Lung (tissue), 12 donors: ENCODE results near the gene CLK4. TPM values are rescaled to one million over a fixed set of nuclear protein-coding genes. Genes with fewer than 3 reads are reported as not detected.

Source experiments
- ATAC-seq: fragments of 200-7000 bp; cut with Tn5 transposase; one replicate; pipeline ENCODE4 v1.9.1; 2020; ENCODE audit warnings: moderate number of reproducible peaks; ENCODE audit not compliant: insufficient read depth, low FRiP score
- DNase-seq, 3 donors: peaks; one replicate each; pipeline ENCODE4 v3.0.0-alpha.2; 2013 to 2017
- H3K27ac ChIP-seq, 2 donors: one replicate each; pipeline ENCODE4 v1.5.1; 2013; ENCODE audit warnings: mild to moderate bottlenecking in 2 of 2, moderate library complexity in 2 of 2, control low read depth in 1 of 2, inconsistent platforms in 1 of 2, low read depth in 1 of 2, low read length in 1 of 2
- H3K27me3 ChIP-seq, 3 donors: one replicate each; pipeline ENCODE4 v1.5.1; 2013; ENCODE audit warnings: low read length in 2 of 3; ENCODE audit not compliant: control insufficient read depth in 3 of 3, insufficient read depth in 3 of 3
- H3K36me3 ChIP-seq, 4 donors: one replicate each; pipeline ENCODE4 v1.5.1; 2013; ENCODE audit warnings: low read length in 4 of 4, mild to moderate bottlenecking in 1 of 4, moderate library complexity in 1 of 4; ENCODE audit not compliant: control insufficient read depth in 4 of 4, insufficient read depth in 4 of 4
- H3K4me1 ChIP-seq, 5 donors: one replicate each; pipeline ENCODE4 v1.5.1; 2013; ENCODE audit warnings: low read length in 5 of 5, mild to moderate bottlenecking in 2 of 5, moderate library complexity in 1 of 5; ENCODE audit not compliant: control insufficient read depth in 5 of 5, insufficient read depth in 5 of 5
- H3K4me3 ChIP-seq: one replicate; pipeline ENCODE4 v1.5.1; 2013; ENCODE audit warnings: mild to moderate bottlenecking, control low read depth, moderate library complexity
- H3K9ac ChIP-seq, 2 donors: one replicate each; pipeline ENCODE4 v1.5.1; 2013; ENCODE audit warnings: low read length in 2 of 2, control low read depth in 1 of 2; ENCODE audit not compliant: insufficient read depth in 1 of 2
- H3K9me3 ChIP-seq, 4 donors: one replicate each; pipeline ENCODE4 v1.5.1; 2013; ENCODE audit warnings: low read length in 3 of 4, mild to moderate bottlenecking in 1 of 4, moderate library complexity in 1 of 4; ENCODE audit not compliant: control insufficient read depth in 4 of 4, insufficient read depth in 3 of 4
- CTCF ChIP-seq: IDR thresholded peaks from 2 replicates; pipeline ENCODE4 v1.5.1; 2012; ENCODE audit warnings: mild to moderate bottlenecking; ENCODE audit errors: control extremely low read depth, extremely low read depth
- WGBS, 2 donors: extraction: QIAGEN DNeasy Blood & Tissue Kit; methylation state at CpG; one replicate each; pipeline ENCODE4 v1.1.7; 2013; 5-methylcytosine and 5-hydroxymethylcytosine counted together
- polyA plus RNA-seq, 2 donors: library from polyadenylated mRNA; stranded (reverse); fragments of 200-250 nt; gene quantifications; one replicate each; pipeline ENCODE4 v1.2.1, GENCODE V29; 2013
- total RNA-seq, 2 donors: library from RNA; depleted of rRNA in 1 of 2; stranded (reverse); fragments of >200 nt in 1 of 2; gene quantifications; one replicate each; pipeline ENCODE4 v1.2.1, GENCODE V29; 2014 to 2021
- donor health status: control.
- donor health status: control.
- donor health status: Bipolar disorder and iron deficiency.
- donor health status: healthy.
- donor health status: DM: yes; HTN: yes; CAD: no.

The CLK4 gene
- total and polyA plus RNA-seq, 4 donors, result 12.6 to 85.7 (median 28.5) TPM

- no peak overlapping the region for H3K27ac ChIP-seq
- ATAC-seq, result no peak
- H3K4me1 ChIP-seq, result no peaks in the 10 kb centered on the region
- H3K36me3 ChIP-seq, result no peaks in the 10 kb centered on the region
- 58 to 65% methylated on average over 9 of the region's 9 CpGs for WGBS, 2 donors
- H3K4me3 ChIP-seq, result no peak overlapping the region
- H3K27me3 ChIP-seq, result no peaks in the 10 kb centered on the region
- H3K9ac ChIP-seq, result no peak overlapping the region
- DNase-seq, result no peak
- no peak for TF ChIP-seq CTCF
- peaks cover 0 to 4% (median 0%) of the 10 kb centered on the region in 4 donors for H3K9me3 ChIP-seq
Measured at GRCh38 chr5:178637356-178638074, 10.7 kb upstream of the CLK4 start.

- H3K36me3 ChIP-seq, result no peaks in the 10 kb centered on the region
- no peaks in the 10 kb centered on the region for H3K27me3 ChIP-seq
- no peaks in the 10 kb centered on the region for H3K4me1 ChIP-seq
- no peaks in the 10 kb centered on the region for H3K9me3 ChIP-seq
- DNase-seq (no peak), ATAC-seq (no peak)
- H3K27ac ChIP-seq, result no peak overlapping the region
- 36 to 57% methylated on average over 4 of the region's 4 CpGs for WGBS, 2 donors
- TF ChIP-seq CTCF, result no peak
- no peak overlapping the region for H3K4me3 ChIP-seq
- no peak overlapping the region for H3K9ac ChIP-seq
Measured at GRCh38 chr5:178632285-178632684, 5.4 kb upstream of the CLK4 start.

- peaks cover 0 to 8% (median 0%) of the 10 kb centered on the region in 4 donors for H3K36me3 ChIP-seq
- no peak overlapping the region for H3K27ac ChIP-seq
- H3K9ac ChIP-seq, result no peak overlapping the region
- no peak for TF ChIP-seq CTCF
- DNase-seq (no peak), ATAC-seq (no peak)
- H3K27me3 ChIP-seq, result no peaks in the 10 kb centered on the region
- no peak overlapping the region for H3K4me3 ChIP-seq
- H3K9me3 ChIP-seq, result no peaks in the 10 kb centered on the region
- H3K4me1 ChIP-seq, result no peaks in the 10 kb centered on the region
- WGBS, 2 donors, result 44 to 51% methylated on average over 2 of the region's 2 CpGs
Measured at GRCh38 chr5:178630951-178631350, 4.1 kb upstream of the CLK4 start.

GRCh38 chr5:178630475-178630930 is 3.7 kb upstream of the CLK4 start:
- WGBS, 2 donors, result 46 to 60% methylated on average over 4 of the region's 4 CpGs
- TF ChIP-seq CTCF, result no peak
- no peak for DNase-seq
- Histone ChIP-seq H3K9ac (no peak overlapping the region), H3K4me3 (no peak overlapping the region), H3K36me3 (peaks cover 0 to 8% (median 0%) of the 10 kb centered on the region in 4 donors), H3K9me3 (no peaks in the 10 kb centered on the region), H3K4me1 (no peaks in the 10 kb centered on the region), H3K27ac (no peak overlapping the region), H3K27me3 (no peaks in the 10 kb centered on the region)
- no peak for ATAC-seq
